Effector memory CD4-positive, alpha-beta T cell (primary cell): ENCODE data around the gene MINDY4.

ENCODE experiments used
- DNase-seq, 3 donors: peaks; one replicate each; pipeline ENCODE4 v3.0.0-alpha.2; 2020
- H3K27ac ChIP-seq: 2 replicates; pipeline ENCODE4 v1.7.0; 2013; ENCODE audit warnings: mild to moderate bottlenecking, low read length, moderate library complexity; ENCODE audit not compliant: insufficient read depth, poor library complexity, severe bottlenecking
- H3K27me3 ChIP-seq: replicated peaks from 2 replicates; pipeline ENCODE4 v1.7.0; 2013; ENCODE audit warnings: mild to moderate bottlenecking, low read length; ENCODE audit not compliant: insufficient read depth, control insufficient read depth, poor library complexity, severe bottlenecking
- H3K36me3 ChIP-seq: 2 replicates; pipeline ENCODE4 v1.7.0; 2013; ENCODE audit warnings: mild to moderate bottlenecking, low read length, moderate library complexity; ENCODE audit not compliant: control insufficient read depth, insufficient read depth
- H3K4me1 ChIP-seq: 2 replicates; pipeline ENCODE4 v1.7.0; 2013; ENCODE audit warnings: low read length, mild to moderate bottlenecking; ENCODE audit not compliant: control insufficient read depth, insufficient read depth, poor library complexity, severe bottlenecking
- H3K4me3 ChIP-seq: 2 replicates; pipeline ENCODE4 v1.7.0; 2013; ENCODE audit warnings: low read length, low read depth, mild to moderate bottlenecking; ENCODE audit not compliant: insufficient read depth, poor library complexity, severe bottlenecking
- H3K9me3 ChIP-seq: 2 replicates; pipeline ENCODE4 v1.7.0; 2013; ENCODE audit warnings: mild to moderate bottlenecking, low read length, moderate library complexity; ENCODE audit not compliant: control insufficient read depth

The MINDY4 gene

GRCh38 chr7:30730996-30731395 lies 40.2 kb upstream of the MINDY4 start:
- Histone ChIP-seq H3K27me3 (no peaks in the 10 kb centered on the region), H3K36me3 (no peaks in the 10 kb centered on the region), H3K27ac (no peak overlapping the region), H3K4me1 (peaks cover 24% of the 10 kb centered on the region), H3K9me3 (no peaks in the 10 kb centered on the region), H3K4me3 (no peak overlapping the region)
- DNase-seq = no peak

- Histone ChIP-seq H3K4me1 (peaks cover 19% of the 10 kb centered on the region), H3K4me3 (no peak overlapping the region)
These were observed 39.6 kb upstream of the MINDY4 start for GRCh38 chr7:30731581-30731980.

GRCh38 chr7:30732606-30733005 lies 38.6 kb upstream of the MINDY4 start:
- H3K4me1 ChIP-seq = peaks cover 11% of the 10 kb centered on the region

More at GRCh38 chr7:30731581-30731980, 39.6 kb upstream of the MINDY4 start:
- DNase-seq = no peak
- Histone ChIP-seq H3K9me3 (no peaks in the 10 kb centered on the region), H3K27ac (no peak overlapping the region), H3K27me3 (no peaks in the 10 kb centered on the region), H3K36me3 (no peaks in the 10 kb centered on the region)

GRCh38 chr7:30733216-30733615 lies 38.0 kb upstream of the MINDY4 start:
- no peak for DNase-seq
- H3K4me1 ChIP-seq = peaks cover 10% of the 10 kb centered on the region
- H3K36me3 ChIP-seq = no peaks in the 10 kb centered on the region
- no peaks in the 10 kb centered on the region for H3K9me3 ChIP-seq
- H3K4me3 ChIP-seq = no peak overlapping the region
- H3K27ac ChIP-seq = no peak overlapping the region
- H3K27me3 ChIP-seq = no peaks in the 10 kb centered on the region

More at GRCh38 chr7:30732606-30733005, 38.6 kb upstream of the MINDY4 start:
- Histone ChIP-seq H3K27me3 (no peaks in the 10 kb centered on the region), H3K9me3 (no peaks in the 10 kb centered on the region), H3K27ac (no peak overlapping the region), H3K4me3 (no peak overlapping the region), H3K36me3 (no peaks in the 10 kb centered on the region)
- no peak for DNase-seq

- peaks cover 10% of the 10 kb centered on the region for H3K4me1 ChIP-seq
- DNase-seq = no peak
These were observed 37.5 kb upstream of the MINDY4 start for GRCh38 chr7:30733691-30734090.

GRCh38 chr7:30734497-30734896 lies 36.7 kb upstream of the MINDY4 start:
- H3K4me1 ChIP-seq = peaks cover 13% of the 10 kb centered on the region
- H3K9me3 ChIP-seq = no peaks in the 10 kb centered on the region
- H3K36me3 ChIP-seq = no peaks in the 10 kb centered on the region
- H3K27ac ChIP-seq = no peak overlapping the region
- no peaks in the 10 kb centered on the region for H3K27me3 ChIP-seq
- DNase-seq = no peak
- H3K4me3 ChIP-seq = no peak overlapping the region

More at GRCh38 chr7:30733691-30734090, 37.5 kb upstream of the MINDY4 start:
- Histone ChIP-seq H3K27ac (no peak overlapping the region), H3K9me3 (no peaks in the 10 kb centered on the region), H3K36me3 (no peaks in the 10 kb centered on the region), H3K27me3 (no peaks in the 10 kb centered on the region), H3K4me3 (no peak overlapping the region)

- H3K4me1 ChIP-seq = peaks cover 23% of the 10 kb centered on the region
- DNase-seq = no peak
- no peak overlapping the region for H3K4me3 ChIP-seq
- no peaks in the 10 kb centered on the region for H3K27me3 ChIP-seq
- H3K9me3 ChIP-seq = no peaks in the 10 kb centered on the region
- no peaks in the 10 kb centered on the region for H3K36me3 ChIP-seq
- no peak overlapping the region for H3K27ac ChIP-seq
These were observed 35.6 kb upstream of the MINDY4 start for GRCh38 chr7:30735631-30736030.

- H3K36me3 ChIP-seq = no peaks in the 10 kb centered on the region
- no peaks in the 10 kb centered on the region for H3K9me3 ChIP-seq
- no peak overlapping the region for H3K4me3 ChIP-seq
- no peaks in the 10 kb centered on the region for H3K27me3 ChIP-seq
- no peak overlapping the region for H3K27ac ChIP-seq
- H3K4me1 ChIP-seq = peaks cover 23% of the 10 kb centered on the region
- DNase-seq = no peak
These were observed 34.9 kb upstream of the MINDY4 start for GRCh38 chr7:30736291-30736690.

GRCh38 chr7:30738026-30738915 lies 32.9 kb upstream of the MINDY4 start:
- H3K27ac ChIP-seq = peak overlapping the region; percentile 39
- no peaks in the 10 kb centered on the region for H3K27me3 ChIP-seq
- peaks cover 23% of the 10 kb centered on the region for H3K4me1 ChIP-seq
- H3K4me3 ChIP-seq = no peak overlapping the region
- no peak for DNase-seq
- no peaks in the 10 kb centered on the region for H3K9me3 ChIP-seq
- no peaks in the 10 kb centered on the region for H3K36me3 ChIP-seq

GRCh38 chr7:30739691-30740090 lies 31.5 kb upstream of the MINDY4 start:
- H3K27ac ChIP-seq = no peak overlapping the region
- H3K4me3 ChIP-seq = no peak overlapping the region
- no peaks in the 10 kb centered on the region for H3K27me3 ChIP-seq
- H3K36me3 ChIP-seq = no peaks in the 10 kb centered on the region
- DNase-seq = no peak
- H3K9me3 ChIP-seq = no peaks in the 10 kb centered on the region
- peaks cover 23% of the 10 kb centered on the region for H3K4me1 ChIP-seq
